CD14-positive monocyte (primary cell): ENCODE measurements around the gene CDH2. TPM values are rescaled to one million over a fixed set of nuclear protein-coding genes. Genes with fewer than 3 reads are reported as not detected.

Experiments used
- DNase-seq, 3 donors: peaks; one replicate each; pipeline ENCODE4 v3.0.0-alpha.2; 2011 to 2022
- H2AFZ ChIP-seq: 2 replicates; pipeline ENCODE4 v1.6.0; 2012; ENCODE audit warnings: mild to moderate bottlenecking, low read depth, low read length, inconsistent platforms; ENCODE audit not compliant: insufficient read depth, poor library complexity, severe bottlenecking
- H3K27ac ChIP-seq, 2 donors: 1 replicate in 1 of 2; 2 replicates in 1 of 2; pipeline ENCODE4 v1.5.1; 2012 to 2013; ENCODE audit warnings: low read length in 2 of 2, control low read depth in 1 of 2, inconsistent platforms in 1 of 2, low read depth in 1 of 2, mild to moderate bottlenecking in 1 of 2
- H3K27me3 ChIP-seq, 2 donors: one replicate each; pipeline versions ENCODE4 v1.6.0 to v1.6.1; 2011 to 2013; ENCODE audit warnings: low read length in 2 of 2; ENCODE audit not compliant: control insufficient read depth in 2 of 2, insufficient read depth in 2 of 2
- H3K36me3 ChIP-seq, 2 donors: replicated peaks in 1 of 2; 1 replicate in 1 of 2; 2 replicates in 1 of 2; pipeline versions ENCODE4 v1.5.1 to v1.6.1; 2012 to 2013; ENCODE audit warnings: low read length in 2 of 2, control low read depth in 1 of 2, inconsistent platforms in 1 of 2, mild to moderate bottlenecking in 1 of 2; ENCODE audit not compliant: insufficient read depth in 2 of 2, control insufficient read depth in 1 of 2
- H3K4me1 ChIP-seq, 2 donors: 1 replicate in 1 of 2; 2 replicates in 1 of 2; pipeline versions ENCODE4 v1.5.1 to v1.6.1; 2012 to 2013; ENCODE audit warnings: low read length in 2 of 2, control low read depth in 1 of 2, inconsistent platforms in 1 of 2, mild to moderate bottlenecking in 1 of 2, moderate library complexity in 1 of 2; ENCODE audit not compliant: insufficient read depth in 2 of 2, control insufficient read depth in 1 of 2
- H3K4me2 ChIP-seq: replicated peaks from 2 replicates; pipeline ENCODE3; 2012; ENCODE audit warnings: low read length, moderate library complexity, mild to moderate bottlenecking; ENCODE audit not compliant: poor library complexity, severe bottlenecking; ENCODE audit errors: extremely low read depth
- H3K4me3 ChIP-seq, 3 experiments: fragments of 200-600 bp in 1 of 3; sonication (generic) in 1 of 3; replicated peaks in 1 of 3; 1 replicate in 2 of 3; 2 replicates in 1 of 3; pipeline ENCODE4 v1.5.1; 2011 to 2013; ENCODE audit warnings: low read length in 3 of 3, mild to moderate bottlenecking in 3 of 3, control low read depth in 2 of 3, low read depth in 2 of 3, inconsistent platforms in 1 of 3, moderate library complexity in 1 of 3
- H3K79me2 ChIP-seq: 2 replicates; pipeline ENCODE4 v1.6.0; 2012; ENCODE audit warnings: mild to moderate bottlenecking, control low read depth, inconsistent platforms, low read length, moderate library complexity; ENCODE audit not compliant: insufficient read depth
- H3K9ac ChIP-seq: 2 replicates; pipeline ENCODE4 v1.6.0; 2017; ENCODE audit warnings: low read length, mild to moderate bottlenecking; ENCODE audit not compliant: insufficient read depth, poor library complexity, severe bottlenecking
- H3K9me3 ChIP-seq, 2 donors: replicated peaks in 1 of 2; 1 replicate in 1 of 2; 2 replicates in 1 of 2; pipeline versions ENCODE4 v1.5.1 to v1.6.1; 2012 to 2013; ENCODE audit warnings: low read length in 2 of 2, control low read depth in 1 of 2; ENCODE audit not compliant: control insufficient read depth in 1 of 2, insufficient read depth in 1 of 2
- H4K20me1 ChIP-seq: 2 replicates; pipeline ENCODE4 v1.6.0; 2012; ENCODE audit warnings: mild to moderate bottlenecking, low read length, control low read depth, moderate library complexity; ENCODE audit not compliant: insufficient read depth
- H3K27ac Mint-ChIP-seq, 7 donors: one replicate each; pipeline ENCODE4 v1.8.0; 2020; ENCODE audit warnings: mild to moderate bottlenecking in 7 of 7, mixed read lengths in 7 of 7, moderate library complexity in 6 of 7, inconsistent platforms in 2 of 7
- H3K27me3 Mint-ChIP-seq, 3 donors: one replicate each; pipeline ENCODE4 v1.8.0; 2021 to 2022; ENCODE audit warnings: low read depth in 3 of 3, mild to moderate bottlenecking in 3 of 3, mixed read lengths in 3 of 3, moderate library complexity in 3 of 3, inconsistent platforms in 1 of 3
- H3K36me3 Mint-ChIP-seq, 2 donors: one replicate each; pipeline ENCODE4 v1.8.0; 2020; ENCODE audit warnings: mixed read lengths in 2 of 2, inconsistent platforms in 1 of 2, mild to moderate bottlenecking in 1 of 2
- H3K4me1 Mint-ChIP-seq: one replicate; pipeline ENCODE4 v1.8.0; 2020; ENCODE audit warnings: mild to moderate bottlenecking, mixed read lengths
- H3K4me3 Mint-ChIP-seq, 2 donors: one replicate each; pipeline ENCODE4 v1.8.0; 2020; ENCODE audit warnings: mild to moderate bottlenecking in 2 of 2, mixed read lengths in 2 of 2, moderate library complexity in 1 of 2
- H3K9me3 Mint-ChIP-seq, 7 donors: one replicate each; pipeline ENCODE4 v1.8.0; 2020 to 2022; ENCODE audit warnings: mixed read lengths in 7 of 7, mild to moderate bottlenecking in 6 of 7, moderate library complexity in 6 of 7, inconsistent platforms in 2 of 7
- WGBS: methylation state at CpG from one replicate; pipeline ENCODE4 v1.1.5; 2013; ENCODE audit warnings: missing lambda C conversion rate; ENCODE audit not compliant: insufficient coverage; 5-methylcytosine and 5-hydroxymethylcytosine counted together
- intact Hi-C, 2 donors: fragments of 100-400 bp; cut with micrococcal nuclease; formaldehyde crosslinking; loops; one replicate each; pipeline versions ENCODE4 v1.15.0 to v1.15.1; 2023
- polyA plus RNA-seq, 3 donors: library from polyadenylated mRNA; depleted of rRNA in 1 of 3; unstranded in 2 of 3; stranded (reverse) in 1 of 3; fragments of 300-500 nt in 2 of 3; fragments of >200 nt in 1 of 3; fragmentation: Illumina TruSeq in 2 of 3; gene quantifications; 1 replicate in 2 of 3; 2 replicates in 1 of 3; pipeline ENCODE4 v1.2.3, GENCODE V29; 2012 to 2021
- TF ChIP-seq, protein P1 (sequence below): fragments of 200-600 bp; IDR thresholded peaks from one replicate; pipeline ENCODE4 v1.8.0; 2022; ENCODE audit warnings: antibody characterized with exemption, mild to moderate bottlenecking

The CDH2 gene
- polyA plus RNA-seq, 3 donors = 0.03 to 0.32 (median 0.08) TPM

DNA sequence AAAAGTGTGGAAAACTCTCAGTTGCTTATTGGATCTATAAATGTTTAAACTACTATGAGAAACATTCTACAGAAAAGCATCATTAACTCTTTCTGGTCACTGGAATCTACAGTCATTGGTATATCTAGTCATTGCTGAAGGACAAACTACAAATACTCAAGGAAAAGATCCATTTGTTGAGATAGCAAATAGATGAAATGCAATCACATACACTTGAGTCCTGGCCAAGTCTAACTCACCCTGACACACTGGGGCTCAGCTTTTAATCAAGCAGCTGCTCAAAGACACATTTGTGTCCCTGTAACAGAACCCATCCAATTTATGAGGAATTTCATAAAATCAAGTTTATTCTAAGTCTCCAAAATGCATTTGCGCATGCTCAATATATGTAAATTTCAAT lies 68.7 kb downstream of the CDH2 start:
- no peak overlapping the region for H3K4me3 ChIP-seq
- DNase-seq = no peak
- no peak overlapping the region for H3K9ac ChIP-seq
- H3K27ac ChIP-seq = no peak overlapping the region
- no peaks in the 10 kb centered on the region for H3K27me3 Mint-ChIP-seq
- no peak overlapping the region for H2AFZ ChIP-seq
- no peak overlapping the region for H3K27ac Mint-ChIP-seq
- H3K9me3 ChIP-seq = no peaks in the 10 kb centered on the region
- no CpG with 5 or more reads among the region's 1 CpG for WGBS
- intact Hi-C loops = no loop called here
- H3K4me3 Mint-ChIP-seq = no peak overlapping the region
- no peaks in the 10 kb centered on the region for H3K4me1 ChIP-seq
- no peaks in the 10 kb centered on the region for H3K79me2 ChIP-seq
- no peaks in the 10 kb centered on the region for H3K4me1 Mint-ChIP-seq
- no peaks in the 10 kb centered on the region for H3K36me3 ChIP-seq
- H3K9me3 Mint-ChIP-seq = no peaks in the 10 kb centered on the region
- H3K36me3 Mint-ChIP-seq = no peaks in the 10 kb centered on the region
- no peak overlapping the region for H3K4me2 ChIP-seq
- H4K20me1 ChIP-seq = no peaks in the 10 kb centered on the region
- TF ChIP-seq, protein P1, sequence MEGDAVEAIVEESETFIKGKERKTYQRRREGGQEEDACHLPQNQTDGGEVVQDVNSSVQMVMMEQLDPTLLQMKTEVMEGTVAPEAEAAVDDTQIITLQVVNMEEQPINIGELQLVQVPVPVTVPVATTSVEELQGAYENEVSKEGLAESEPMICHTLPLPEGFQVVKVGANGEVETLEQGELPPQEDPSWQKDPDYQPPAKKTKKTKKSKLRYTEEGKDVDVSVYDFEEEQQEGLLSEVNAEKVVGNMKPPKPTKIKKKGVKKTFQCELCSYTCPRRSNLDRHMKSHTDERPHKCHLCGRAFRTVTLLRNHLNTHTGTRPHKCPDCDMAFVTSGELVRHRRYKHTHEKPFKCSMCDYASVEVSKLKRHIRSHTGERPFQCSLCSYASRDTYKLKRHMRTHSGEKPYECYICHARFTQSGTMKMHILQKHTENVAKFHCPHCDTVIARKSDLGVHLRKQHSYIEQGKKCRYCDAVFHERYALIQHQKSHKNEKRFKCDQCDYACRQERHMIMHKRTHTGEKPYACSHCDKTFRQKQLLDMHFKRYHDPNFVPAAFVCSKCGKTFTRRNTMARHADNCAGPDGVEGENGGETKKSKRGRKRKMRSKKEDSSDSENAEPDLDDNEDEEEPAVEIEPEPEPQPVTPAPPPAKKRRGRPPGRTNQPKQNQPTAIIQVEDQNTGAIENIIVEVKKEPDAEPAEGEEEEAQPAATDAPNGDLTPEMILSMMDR = no peak
- H3K27me3 ChIP-seq = no peaks in the 10 kb centered on the region

DNA sequence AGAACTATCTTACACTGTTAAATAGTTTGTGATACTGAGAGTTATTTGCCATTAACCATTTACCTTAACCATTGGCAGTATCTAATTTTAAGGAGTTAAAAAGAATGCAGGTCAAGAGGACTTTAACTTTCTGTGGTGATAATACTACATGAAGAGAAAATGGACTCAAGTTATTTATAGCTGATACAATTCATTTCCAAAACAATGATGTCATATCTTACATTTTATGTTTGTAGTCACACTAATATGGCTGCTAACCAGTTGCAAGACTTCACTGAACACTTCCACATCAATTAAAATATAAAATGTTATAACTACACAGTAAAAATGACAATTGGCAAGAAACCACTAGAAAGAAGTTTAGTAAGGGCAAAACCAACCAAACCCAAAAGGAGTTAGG lies 77.7 kb downstream of the CDH2 start:
- intact Hi-C loops = no loop called here
- Mint-ChIP-seq H3K9me3 (peaks cover 0 to 4% (median 0%) of the 10 kb centered on the region in 7 donors), H3K4me3 (no peak overlapping the region), H3K27me3 (no peaks in the 10 kb centered on the region), H3K36me3 (no peaks in the 10 kb centered on the region), H3K4me1 (no peaks in the 10 kb centered on the region), H3K27ac (no peak overlapping the region)
- H4K20me1 ChIP-seq = no peaks in the 10 kb centered on the region
- DNase-seq = no peak
- no peak overlapping the region for H3K4me2 ChIP-seq
- H3K4me3 ChIP-seq = no peak overlapping the region
- TF ChIP-seq, protein P1 = no peak
- no peaks in the 10 kb centered on the region for H3K27me3 ChIP-seq
- H3K9ac ChIP-seq = no peak overlapping the region
- H3K27ac ChIP-seq = no peak overlapping the region
- no peak overlapping the region for H2AFZ ChIP-seq
- no peaks in the 10 kb centered on the region for H3K36me3 ChIP-seq
- H3K9me3 ChIP-seq = no peaks in the 10 kb centered on the region
- H3K4me1 ChIP-seq = no peaks in the 10 kb centered on the region
- no peaks in the 10 kb centered on the region for H3K79me2 ChIP-seq
